Left lung (tissue), 10 donors: ENCODE measurements around the gene TBC1D14. TPM values are rescaled to one million over a fixed set of nuclear protein-coding genes. Genes with fewer than 3 reads are reported as not detected.

Experiments
- ATAC-seq: fragments of 200-7000 bp; cut with Tn5 transposase; one replicate; pipeline ENCODE4 v1.9.1; 2020; ENCODE audit warnings: moderate library complexity
- DNase-seq, 4 donors: peaks; one replicate each; pipeline ENCODE4 v3.0.0-alpha.2; 2013 to 2020
- H3K27ac ChIP-seq, 2 donors: fragments of 200-600 bp; sonication (generic) in 1 of 2; one replicate each; pipeline versions ENCODE4 v1.5.0 to v1.8.0; 2020 to 2021
- H3K27me3 ChIP-seq, 2 donors: fragments of 200-600 bp; sonication (generic) in 1 of 2; one replicate each; pipeline versions ENCODE4 v1.5.0 to v1.8.0; 2020 to 2021
- H3K36me3 ChIP-seq, 2 donors: fragments of 200-600 bp; sonication (generic) in 1 of 2; one replicate each; pipeline versions ENCODE4 v1.5.0 to v1.8.0; 2020 to 2021
- H3K4me1 ChIP-seq, 2 donors: fragments of 200-600 bp; one replicate each; pipeline ENCODE4 v1.8.0; 2021
- H3K4me3 ChIP-seq, 2 donors: fragments of 200-600 bp; sonication (generic) in 1 of 2; one replicate each; pipeline versions ENCODE4 v1.5.0 to v1.8.0; 2020 to 2021; ENCODE audit warnings: mild to moderate bottlenecking in 1 of 2
- H3K9me3 ChIP-seq, 2 donors: fragments of 200-600 bp; sonication (generic) in 1 of 2; one replicate each; pipeline versions ENCODE4 v1.5.0 to v1.8.0; 2020 to 2021
- intact Hi-C, 2 donors: fragments of 100-400 bp; cut with DNase I; formaldehyde crosslinking; loops; one replicate each; pipeline versions ENCODE4 v1.11.2 to v1.14.2; 2022
- polyA plus RNA-seq, 6 donors: library from polyadenylated mRNA; unstranded; fragments of 120-200 nt; gene quantifications; one replicate each; pipeline ENCODE4 v1.2.1, GENCODE V29; 2013; ENCODE audit not compliant: insufficient read length in 6 of 6
- total RNA-seq, 2 donors: library from RNA; stranded (reverse); fragmentation: NEBNext Ultra II Directional; extraction: Animal tissue kit (Norgen Biotek cat#: 25700); gene quantifications; one replicate each; pipeline ENCODE4 v1.2.1, GENCODE V29; 2021
- TF ChIP-seq, protein P1 (sequence below), 2 donors: fragments of 200-600 bp; sonication (generic) in 1 of 2; IDR thresholded peaks; one replicate each; pipeline versions ENCODE4 v1.5.0 to v1.8.0; 2021; ENCODE audit warnings: antibody characterized with exemption in 2 of 2
- donor health status: DM: no; HTN: yes; CAD: no.
- donor health status: DM: no; HTN: no; CAD: no.

Gene TBC1D14
- total and polyA plus RNA-seq, 8 donors: 39.2 to 73.4 (median 45.1) TPM

DNA sequence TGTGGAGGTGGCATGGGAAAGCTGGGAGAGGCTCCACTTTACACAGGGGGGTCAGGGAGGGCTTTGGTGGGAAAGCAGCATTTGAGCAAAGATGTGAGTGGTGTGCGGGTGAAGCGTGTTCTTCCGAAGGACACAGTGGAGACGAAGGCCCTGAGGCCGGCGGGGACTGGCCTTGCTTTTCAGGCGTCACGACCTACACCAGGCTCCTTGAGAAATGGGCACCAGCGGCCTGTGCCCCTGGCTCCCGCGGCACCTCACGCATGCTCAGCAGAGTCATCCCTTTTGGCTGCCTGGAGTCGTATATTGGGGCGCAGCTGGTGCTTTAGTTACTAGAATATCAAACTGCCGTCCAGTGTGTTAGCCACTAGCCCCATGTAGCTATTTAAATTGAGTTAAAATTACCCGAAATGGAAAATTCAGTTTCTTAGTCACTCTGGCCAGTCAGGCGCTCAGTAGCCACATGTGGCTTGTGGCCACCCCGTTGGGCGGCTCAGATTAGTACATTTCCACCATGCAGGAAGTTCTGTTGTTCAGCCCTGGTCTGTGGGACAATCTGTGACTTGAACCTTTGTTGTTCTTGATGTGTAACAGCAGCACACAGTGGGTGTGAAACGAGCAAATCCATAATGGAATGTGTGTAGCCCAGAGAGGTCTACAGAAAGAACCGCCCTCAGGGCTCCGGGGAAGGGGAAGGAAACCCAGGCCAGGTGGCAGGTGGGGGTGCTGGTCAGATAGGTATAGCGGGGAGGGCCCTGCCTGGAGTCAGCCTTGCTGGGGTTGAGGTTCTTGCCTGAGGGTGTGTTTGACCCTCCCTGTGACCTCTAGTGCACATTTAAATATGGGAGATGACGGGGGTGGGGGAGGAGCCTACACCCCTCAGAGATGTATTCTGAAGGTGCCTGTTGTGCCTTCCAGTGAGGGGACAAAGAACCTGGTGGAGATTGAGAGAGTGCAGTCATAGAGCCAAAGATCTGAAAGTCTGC, 30.4 kb downstream of the TBC1D14 start:
- intact Hi-C loops: no loop called here
- Histone ChIP-seq H3K27me3 (no peaks in the 10 kb centered on the region), H3K4me3 (no peak overlapping the region), H3K27ac (peak overlapping the region; percentile 4 to 95), H3K9me3 (no peaks in the 10 kb centered on the region), H3K36me3 (peaks cover 0 to 11% of the 10 kb centered on the region in 2 donors), H3K4me1 (peaks cover 25 to 96% of the 10 kb centered on the region in 2 donors)
- DNase-seq (no peak), ATAC-seq (no peak)
- TF ChIP-seq, protein P1, sequence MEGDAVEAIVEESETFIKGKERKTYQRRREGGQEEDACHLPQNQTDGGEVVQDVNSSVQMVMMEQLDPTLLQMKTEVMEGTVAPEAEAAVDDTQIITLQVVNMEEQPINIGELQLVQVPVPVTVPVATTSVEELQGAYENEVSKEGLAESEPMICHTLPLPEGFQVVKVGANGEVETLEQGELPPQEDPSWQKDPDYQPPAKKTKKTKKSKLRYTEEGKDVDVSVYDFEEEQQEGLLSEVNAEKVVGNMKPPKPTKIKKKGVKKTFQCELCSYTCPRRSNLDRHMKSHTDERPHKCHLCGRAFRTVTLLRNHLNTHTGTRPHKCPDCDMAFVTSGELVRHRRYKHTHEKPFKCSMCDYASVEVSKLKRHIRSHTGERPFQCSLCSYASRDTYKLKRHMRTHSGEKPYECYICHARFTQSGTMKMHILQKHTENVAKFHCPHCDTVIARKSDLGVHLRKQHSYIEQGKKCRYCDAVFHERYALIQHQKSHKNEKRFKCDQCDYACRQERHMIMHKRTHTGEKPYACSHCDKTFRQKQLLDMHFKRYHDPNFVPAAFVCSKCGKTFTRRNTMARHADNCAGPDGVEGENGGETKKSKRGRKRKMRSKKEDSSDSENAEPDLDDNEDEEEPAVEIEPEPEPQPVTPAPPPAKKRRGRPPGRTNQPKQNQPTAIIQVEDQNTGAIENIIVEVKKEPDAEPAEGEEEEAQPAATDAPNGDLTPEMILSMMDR (IDR thresholded peaks at IDR 0.05): no peak

DNA sequence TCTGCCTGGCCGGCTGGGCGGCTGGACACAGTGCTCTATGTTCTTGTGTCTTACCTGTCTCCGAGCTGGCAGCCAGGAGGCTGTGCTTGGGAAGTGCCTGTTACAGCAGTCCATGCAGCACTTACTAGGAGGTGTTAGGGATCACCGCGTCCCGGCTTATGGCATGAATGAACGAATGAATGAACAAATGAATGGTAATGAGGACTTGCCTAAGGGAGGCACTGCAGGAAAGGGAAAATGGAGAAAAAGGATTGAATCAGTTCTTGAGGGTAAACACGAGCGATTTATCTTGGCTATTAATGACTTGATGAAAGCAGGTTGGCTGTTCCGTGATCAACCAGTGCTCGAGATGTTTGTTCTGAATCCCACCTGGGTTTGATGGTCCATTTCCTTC, 31.1 kb downstream of the TBC1D14 start:
- ATAC-seq (no peak), DNase-seq (no peak)
- H3K4me3 ChIP-seq: no peak overlapping the region
- peak overlapping the region in 1 of 2 donors; percentile 95 for H3K27ac ChIP-seq
- peaks cover 0 to 11% of the 10 kb centered on the region in 2 donors for H3K36me3 ChIP-seq
- peaks cover 25 to 94% of the 10 kb centered on the region in 2 donors for H3K4me1 ChIP-seq
- no peaks in the 10 kb centered on the region for H3K9me3 ChIP-seq
- TF ChIP-seq, protein P1 (IDR thresholded peaks at IDR 0.05): no peak
- intact Hi-C loops: no loop called here
- no peaks in the 10 kb centered on the region for H3K27me3 ChIP-seq

DNA sequence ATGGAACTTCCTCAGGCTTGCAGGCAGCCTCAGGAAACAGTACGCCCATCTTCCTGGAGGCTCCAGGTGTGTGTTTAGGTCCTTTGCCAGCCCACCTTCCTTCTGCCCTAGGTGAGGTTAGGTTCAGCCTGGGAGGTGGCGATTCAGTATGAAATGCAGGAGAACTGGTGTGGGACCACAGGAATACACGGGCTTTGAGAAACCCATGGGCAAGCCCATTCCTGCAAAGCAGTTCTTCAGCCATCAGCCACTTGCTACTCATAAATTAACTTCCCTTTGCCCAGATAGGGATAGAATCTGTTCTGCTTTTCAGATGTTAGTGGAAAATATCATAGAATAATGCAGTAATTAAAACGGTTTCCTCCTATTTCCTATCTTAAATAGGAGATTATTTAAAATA, 32.2 kb downstream of the TBC1D14 start:
- H3K27ac ChIP-seq: peak overlapping the region; percentile 81 to 95
- H3K27me3 ChIP-seq: no peaks in the 10 kb centered on the region
- intact Hi-C loops: no loop called here
- no peak overlapping the region for H3K4me3 ChIP-seq
- H3K4me1 ChIP-seq: peaks cover 25 to 86% of the 10 kb centered on the region in 2 donors
- TF ChIP-seq, protein P1 (IDR thresholded peaks at IDR 0.05): no peak
- no peaks in the 10 kb centered on the region for H3K9me3 ChIP-seq
- H3K36me3 ChIP-seq: peaks cover 0 to 11% of the 10 kb centered on the region in 2 donors
- DNase-seq (no peak), ATAC-seq (peak; percentile 2)

DNA sequence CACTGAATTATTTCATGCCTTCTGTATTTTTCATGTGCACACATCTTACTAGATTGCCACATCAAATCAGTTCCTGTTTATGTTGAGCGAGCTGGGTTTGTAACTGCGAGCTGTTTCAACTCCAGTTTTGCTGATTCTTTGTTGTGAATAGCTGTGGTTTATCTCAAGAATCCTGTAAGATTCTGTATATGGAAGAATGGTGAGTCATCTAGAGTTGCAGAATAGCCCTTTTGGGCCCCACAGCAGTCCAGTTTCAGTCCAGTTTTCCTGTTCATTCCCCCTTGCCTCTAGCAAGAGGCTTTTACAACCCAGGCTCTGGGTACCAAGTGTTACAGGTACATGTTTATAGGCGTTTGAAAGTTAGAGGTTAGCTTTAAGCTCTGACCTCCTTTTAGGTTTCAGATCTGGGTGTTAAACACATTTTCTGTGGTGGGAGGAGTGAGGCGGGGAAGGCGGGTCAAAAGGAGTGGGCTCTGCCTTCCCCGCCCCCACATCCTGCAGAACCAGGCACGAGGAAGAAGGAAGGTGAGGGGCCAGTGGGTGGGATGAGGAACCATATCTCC, 32.7 kb downstream of the TBC1D14 start:
- Histone ChIP-seq H3K4me3 (no peak overlapping the region), H3K9me3 (no peaks in the 10 kb centered on the region), H3K4me1 (peaks cover 25 to 81% of the 10 kb centered on the region in 2 donors), H3K27me3 (no peaks in the 10 kb centered on the region), H3K36me3 (peaks cover 0 to 11% of the 10 kb centered on the region in 2 donors), H3K27ac (peak overlapping the region; percentile 81 to 95)
- DNase-seq (peak in 1 of 4 donors; percentile 67), ATAC-seq (peak; percentile 77)
- TF ChIP-seq, protein P1 (IDR thresholded peaks at IDR 0.05): no peak
- intact Hi-C loops: no loop called here
